GM13976 (cell line): Measurements from ENCODE around the gene STXBP6.

Experiments used
- DNase-seq: peaks from one replicate; pipeline ENCODE4 v3.0.0; 2012; ENCODE audit warnings: low spot score
- in situ Hi-C: fragments of 300-500 bp; cut with MboI; formaldehyde crosslinking; loops from one replicate; pipeline ENCODE4 v1.12.0; 2022; ENCODE audit warnings: low sequenced_read_pairs, mixed read lengths, inconsistent platforms; ENCODE audit not compliant: unreplicated experiment
- TF ChIP-seq, protein P1 (sequence below): IDR thresholded peaks from 2 replicates; pipeline ENCODE4 v1.5.1; 2012; ENCODE audit warnings: borderline replicate concordance, mild to moderate bottlenecking; ENCODE audit not compliant: insufficient read depth; ENCODE audit errors: extremely low read depth, missing control alignments, control extremely low read depth

STXBP6 gene

DNA sequence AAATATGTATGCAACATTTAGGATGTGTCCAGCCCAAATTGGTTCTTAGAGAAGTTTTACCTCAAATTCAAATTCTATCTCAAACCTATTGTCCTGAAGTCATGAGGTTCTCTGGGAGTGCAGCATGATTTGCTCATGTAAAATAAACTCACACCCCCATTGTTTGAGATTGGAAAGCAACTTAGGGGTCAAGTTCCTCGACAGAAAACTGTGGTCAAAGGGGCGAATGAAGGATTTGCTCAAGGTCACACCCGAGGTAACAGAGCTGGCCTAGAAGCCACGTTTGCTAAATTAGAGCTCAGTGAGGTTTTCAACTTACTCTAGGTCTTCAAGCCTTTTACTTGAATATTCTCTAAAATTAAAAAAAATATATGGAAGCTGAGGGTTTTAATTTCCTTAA is 218.3 kb downstream of the STXBP6 start:
- in situ Hi-C loops: no loop called here
- TF ChIP-seq, protein P1, sequence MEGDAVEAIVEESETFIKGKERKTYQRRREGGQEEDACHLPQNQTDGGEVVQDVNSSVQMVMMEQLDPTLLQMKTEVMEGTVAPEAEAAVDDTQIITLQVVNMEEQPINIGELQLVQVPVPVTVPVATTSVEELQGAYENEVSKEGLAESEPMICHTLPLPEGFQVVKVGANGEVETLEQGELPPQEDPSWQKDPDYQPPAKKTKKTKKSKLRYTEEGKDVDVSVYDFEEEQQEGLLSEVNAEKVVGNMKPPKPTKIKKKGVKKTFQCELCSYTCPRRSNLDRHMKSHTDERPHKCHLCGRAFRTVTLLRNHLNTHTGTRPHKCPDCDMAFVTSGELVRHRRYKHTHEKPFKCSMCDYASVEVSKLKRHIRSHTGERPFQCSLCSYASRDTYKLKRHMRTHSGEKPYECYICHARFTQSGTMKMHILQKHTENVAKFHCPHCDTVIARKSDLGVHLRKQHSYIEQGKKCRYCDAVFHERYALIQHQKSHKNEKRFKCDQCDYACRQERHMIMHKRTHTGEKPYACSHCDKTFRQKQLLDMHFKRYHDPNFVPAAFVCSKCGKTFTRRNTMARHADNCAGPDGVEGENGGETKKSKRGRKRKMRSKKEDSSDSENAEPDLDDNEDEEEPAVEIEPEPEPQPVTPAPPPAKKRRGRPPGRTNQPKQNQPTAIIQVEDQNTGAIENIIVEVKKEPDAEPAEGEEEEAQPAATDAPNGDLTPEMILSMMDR: no peak
- DNase-seq: no peak

DNA sequence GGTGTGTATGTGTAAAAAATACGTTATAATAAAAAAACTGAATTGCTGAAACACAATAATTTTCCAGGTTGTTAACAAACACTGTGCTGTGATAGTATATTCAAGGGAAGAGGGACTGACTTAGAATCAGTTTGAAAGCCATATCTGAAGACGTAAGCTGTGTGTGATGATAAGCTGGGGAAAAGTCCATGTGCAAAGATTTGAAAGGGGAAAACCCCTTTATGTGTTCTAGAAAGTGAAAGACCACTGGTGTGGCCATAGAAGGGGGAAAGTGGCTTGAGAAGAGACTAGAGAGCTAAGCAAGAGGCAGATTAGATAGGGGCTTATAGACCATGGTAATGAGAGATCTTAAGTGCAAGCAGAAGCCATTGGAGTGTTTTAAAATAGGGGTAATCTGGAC is 220.1 kb downstream of the STXBP6 start:
- DNase-seq: no peak
- in situ Hi-C loops: no loop called here
- TF ChIP-seq, protein P1: no peak

DNA sequence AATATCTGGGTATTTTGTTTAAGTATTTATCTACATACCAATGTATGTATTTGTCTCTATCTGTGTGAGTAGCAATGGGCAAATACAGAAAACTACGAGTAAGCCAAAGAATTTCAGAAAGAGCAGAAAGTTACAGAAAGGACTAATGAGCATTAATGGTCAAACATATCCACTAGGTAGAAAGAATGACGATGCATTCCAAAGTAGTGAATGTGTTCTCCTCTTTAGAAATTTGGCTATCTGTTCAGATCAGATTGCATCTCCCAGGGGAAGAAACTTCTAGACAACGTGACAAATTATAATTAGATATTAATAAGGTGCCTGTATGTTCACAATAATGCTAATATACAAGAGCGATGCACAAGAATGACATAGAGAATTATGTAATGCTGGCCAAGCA is 221.5 kb downstream of the STXBP6 start:
- TF ChIP-seq, protein P1: no peak
- DNase-seq: no peak
- in situ Hi-C loops: no loop called here

DNA sequence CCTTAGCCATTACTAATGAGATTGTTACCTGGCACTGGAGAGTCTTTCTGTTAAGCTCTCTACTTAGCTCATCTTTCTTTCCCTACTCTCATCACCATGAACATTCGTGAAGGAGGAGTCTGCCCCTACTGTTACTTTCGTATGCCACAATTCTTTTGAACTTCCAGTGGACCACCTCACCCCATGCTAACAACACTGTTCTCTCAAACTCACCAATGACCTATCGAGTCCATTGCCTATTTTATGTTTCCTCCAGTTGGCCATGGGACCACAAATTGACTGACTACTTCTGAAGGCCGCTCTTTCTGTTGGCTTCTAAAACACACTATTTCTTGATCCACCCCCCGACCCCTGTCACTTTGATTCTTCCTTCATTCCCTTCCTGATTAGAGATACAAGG is 223.6 kb downstream of the STXBP6 start:
- TF ChIP-seq, protein P1: no peak
- DNase-seq: no peak
- in situ Hi-C loops: no loop called here

DNA sequence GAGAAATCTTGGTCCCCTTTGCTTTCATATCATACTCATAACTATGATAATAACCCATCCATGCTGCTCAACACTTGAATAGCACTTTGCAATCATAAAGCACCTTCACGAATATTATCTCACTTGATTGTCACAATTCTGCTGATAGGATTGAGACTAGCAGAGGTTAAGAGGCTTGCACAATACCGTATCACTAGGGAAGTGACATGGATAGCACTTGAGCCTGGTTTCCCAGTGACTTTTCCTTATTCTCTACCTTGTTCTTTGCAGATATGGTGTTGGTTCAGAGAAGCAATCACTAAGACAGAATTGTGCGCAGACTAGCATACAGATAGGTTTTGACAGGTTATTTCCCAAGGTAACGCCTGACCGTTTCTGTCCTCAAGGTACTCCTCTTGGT is 229.3 kb downstream of the STXBP6 start:
- in situ Hi-C loops: loop anchor here (25.0 kb wide), 1 partner anchor 317 kb away; no protein-coding TSS in a partner anchor
- DNase-seq: no peak
- TF ChIP-seq, protein P1: no peak

DNA sequence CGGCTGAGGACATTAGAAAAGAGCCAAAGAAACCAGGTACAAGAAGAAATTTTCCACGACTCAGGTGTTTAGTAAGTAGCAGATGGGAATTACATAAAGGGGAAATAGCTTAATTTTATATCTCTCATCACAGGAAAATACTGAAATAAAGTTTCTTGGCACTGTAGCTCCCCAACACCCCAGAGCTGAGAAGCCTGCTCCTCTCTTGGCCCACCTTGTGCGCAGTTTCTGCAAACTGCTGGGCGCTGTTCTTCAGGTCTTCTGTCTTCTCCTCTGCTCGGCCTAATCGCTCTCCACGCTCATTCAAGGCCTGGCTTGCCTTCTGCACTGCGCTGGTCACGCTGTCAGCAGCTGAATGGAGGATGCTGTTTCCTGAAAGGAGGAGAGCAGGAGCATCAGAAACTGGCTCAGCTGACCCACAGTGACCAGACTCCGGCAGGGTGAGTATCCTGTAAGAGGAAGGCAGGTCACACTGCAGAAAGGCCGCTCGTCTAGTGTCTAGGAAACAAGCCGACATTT is 231.1 kb downstream of the STXBP6 start:
- TF ChIP-seq, protein P1: no peak
- DNase-seq: no peak
- in situ Hi-C loops: loop anchor here (25.0 kb wide), 1 partner anchor 318 kb away; no protein-coding TSS in a partner anchor
